Glutamatergic neuron (in vitro differentiated cells): ENCODE measurements around the gene GJB4. TPM values are rescaled to one million over a fixed set of nuclear protein-coding genes. Genes with fewer than 3 reads are reported as not detected.

Experiments used
- DNase-seq: peaks from one replicate; pipeline ENCODE4 v3.0.0; 2022
- H3K27ac Mint-ChIP-seq: one replicate; pipeline ENCODE4 v1.8.0; 2020; ENCODE audit warnings: mild to moderate bottlenecking, mixed read lengths, inconsistent platforms; ENCODE audit not compliant: unreplicated experiment
- H3K27me3 Mint-ChIP-seq: one replicate; pipeline ENCODE4 v1.8.0; 2020; ENCODE audit warnings: mild to moderate bottlenecking, moderate library complexity, mixed read lengths, inconsistent platforms; ENCODE audit not compliant: unreplicated experiment
- H3K36me3 Mint-ChIP-seq: one replicate; pipeline ENCODE4 v1.8.0; 2020; ENCODE audit warnings: mild to moderate bottlenecking, mixed read lengths, inconsistent platforms; ENCODE audit not compliant: unreplicated experiment
- H3K4me1 Mint-ChIP-seq: one replicate; pipeline ENCODE4 v1.8.0; 2020; ENCODE audit warnings: mild to moderate bottlenecking, low read depth, mixed read lengths, inconsistent platforms; ENCODE audit not compliant: unreplicated experiment
- H3K4me3 Mint-ChIP-seq: one replicate; pipeline ENCODE4 v1.8.0; 2020; ENCODE audit warnings: mild to moderate bottlenecking, mixed read lengths, inconsistent platforms; ENCODE audit not compliant: unreplicated experiment
- H3K9me3 Mint-ChIP-seq: one replicate; pipeline ENCODE4 v1.8.0; 2020; ENCODE audit warnings: mild to moderate bottlenecking, moderate library complexity, mixed read lengths, inconsistent platforms; ENCODE audit not compliant: unreplicated experiment
- CTCF ChIP-seq: fragments of 200-600 bp; sonication (generic); IDR thresholded peaks from one replicate; pipeline ENCODE4 v1.5.0; 2021; ENCODE audit not compliant: partially characterized antibody, unreplicated experiment
- total RNA-seq: library from RNA; stranded (reverse); fragmentation: NEBNext Ultra II Directional; extraction: Animal tissue kit (Norgen Biotek cat#: 25700); gene quantifications from one replicate; pipeline ENCODE4 v1.2.1, GENCODE V29; 2021; ENCODE audit not compliant: unreplicated experiment

Gene GJB4
- total RNA-seq, 1 donor from 2014 or later = not detected

- no peak overlapping the region for H3K4me3 Mint-ChIP-seq
- H3K4me1 Mint-ChIP-seq = peaks cover 2% of the 10 kb centered on the region
- no peak overlapping the region for H3K27ac Mint-ChIP-seq
- no peaks in the 10 kb centered on the region for H3K36me3 Mint-ChIP-seq
- peaks cover 8% of the 10 kb centered on the region for H3K27me3 Mint-ChIP-seq
- no peak for TF ChIP-seq CTCF
- peaks cover 1% of the 10 kb centered on the region for H3K9me3 Mint-ChIP-seq
- DNase-seq = no peak
Observed at GRCh38 chr1:34785231-34785874, 25.8 kb downstream of the GJB4 start.

- Mint-ChIP-seq H3K4me1 (peaks cover 2% of the 10 kb centered on the region), H3K9me3 (peaks cover 4% of the 10 kb centered on the region), H3K27me3 (peaks cover 10% of the 10 kb centered on the region), H3K4me3 (no peak overlapping the region), H3K36me3 (no peaks in the 10 kb centered on the region), H3K27ac (no peak overlapping the region)
- no peak for TF ChIP-seq CTCF
- no peak for DNase-seq
Observed at GRCh38 chr1:34785875-34786470, 26.4 kb downstream of the GJB4 start.

GRCh38 chr1:34786521-34787325 is 27.2 kb downstream of the GJB4 start:
- Mint-ChIP-seq H3K4me1 (peaks cover 2% of the 10 kb centered on the region), H3K27me3 (peaks cover 10% of the 10 kb centered on the region), H3K36me3 (no peaks in the 10 kb centered on the region), H3K9me3 (peaks cover 5% of the 10 kb centered on the region), H3K4me3 (no peak overlapping the region), H3K27ac (no peak overlapping the region)
- DNase-seq = peak; percentile 78
- peak; percentile 81 for TF ChIP-seq CTCF

- Mint-ChIP-seq H3K36me3 (no peaks in the 10 kb centered on the region), H3K9me3 (peaks cover 5% of the 10 kb centered on the region), H3K27ac (no peak overlapping the region), H3K4me1 (peaks cover 7% of the 10 kb centered on the region), H3K27me3 (peaks cover 14% of the 10 kb centered on the region), H3K4me3 (no peak overlapping the region)
- no peak for DNase-seq
- TF ChIP-seq CTCF = no peak
Observed at GRCh38 chr1:34787461-34788420, 28.2 kb downstream of the GJB4 start.
